SJCRH30 (cell line): ENCODE results near the gene DDX5. TPM values are rescaled to one million over a fixed set of nuclear protein-coding genes. Genes with fewer than 3 reads are reported as not detected.
A peak's percentile ranks its signal among the peaks of the same experiment; 100 is the strongest.
"Not testable (repeated sequence)": the region's sequence is repeated elsewhere in the genome, so short reads cannot be mapped to it uniquely, and the experiment has no call there.

Experiments used
- DNase-seq, 2 experiments: peaks; one replicate each; pipeline ENCODE4 v3.0.0-alpha.2; 2015 to 2020
- H3K27ac ChIP-seq: fragments of 250-450 bp; sonication (Bioruptor Pico); 2 replicates; pipeline ENCODE4 v1.5.1; 2020; ENCODE audit warnings: mild to moderate bottlenecking, moderate library complexity
- H3K27me3 ChIP-seq: fragments of 250-450 bp; sonication (Bioruptor Pico); 2 replicates; pipeline ENCODE4 v1.5.1; 2020; ENCODE audit warnings: mild to moderate bottlenecking, moderate library complexity
- H3K36me3 ChIP-seq: fragments of 250-450 bp; sonication (Bioruptor Pico); 2 replicates; pipeline ENCODE4 v1.5.1; 2020; ENCODE audit warnings: mild to moderate bottlenecking, moderate library complexity
- H3K4me1 ChIP-seq: fragments of 250-450 bp; sonication (Bioruptor Pico); 2 replicates; pipeline ENCODE4 v1.5.1; 2020; ENCODE audit warnings: mild to moderate bottlenecking, moderate library complexity
- H3K4me3 ChIP-seq: fragments of 250-450 bp; sonication (Bioruptor Pico); 2 replicates; pipeline ENCODE4 v1.5.1; 2020; ENCODE audit warnings: mild to moderate bottlenecking, moderate library complexity
- H3K9me3 ChIP-seq: fragments of 250-450 bp; sonication (Bioruptor Pico); replicated peaks from 2 replicates; pipeline ENCODE4 v1.5.1; 2020; ENCODE audit warnings: mild to moderate bottlenecking, moderate library complexity
- total RNA-seq: library from RNA; depleted of rRNA; stranded (reverse); fragments of >200 nt; shearing (Covaris generic); gene quantifications from 2 replicates; pipeline ENCODE4 v1.2.3, GENCODE V29; 2014

DDX5 gene
- total RNA-seq, 1 experiment from 2014 or later: 603 TPM

- no peaks in the 10 kb centered on the region for H3K9me3 ChIP-seq
- no peaks in the 10 kb centered on the region for H3K4me1 ChIP-seq
- no peak overlapping the region for H3K27ac ChIP-seq
- DNase-seq: no peak
- peaks cover 38% of the 10 kb centered on the region for H3K36me3 ChIP-seq
- no peak overlapping the region for H3K4me3 ChIP-seq
- H3K27me3 ChIP-seq: no peaks in the 10 kb centered on the region
Measured at GRCh38 chr17:64491994-64492393, 14.1 kb downstream of the DDX5 start.

GRCh38 chr17:64491034-64491860 is 14.8 kb downstream of the DDX5 start:
- peak; percentile 22 to 62 for DNase-seq
- Histone ChIP-seq H3K36me3 (peaks cover 41% of the 10 kb centered on the region), H3K4me3 (no peak overlapping the region)

GRCh38 chr17:64488301-64488700 is 17.8 kb downstream of the DDX5 start:
- H3K4me1 ChIP-seq: no peaks in the 10 kb centered on the region
- no peak overlapping the region for H3K4me3 ChIP-seq
- H3K27ac ChIP-seq: no peak overlapping the region
- H3K36me3 ChIP-seq: peaks cover 41% of the 10 kb centered on the region
- H3K27me3 ChIP-seq: no peaks in the 10 kb centered on the region
- no peaks in the 10 kb centered on the region for H3K9me3 ChIP-seq
- no peak for DNase-seq

More at GRCh38 chr17:64491034-64491860, 14.8 kb downstream of the DDX5 start:
- Histone ChIP-seq H3K4me1 (no peaks in the 10 kb centered on the region), H3K27ac (no peak overlapping the region), H3K9me3 (no peaks in the 10 kb centered on the region), H3K27me3 (no peaks in the 10 kb centered on the region)

- H3K4me1 ChIP-seq: no peaks in the 10 kb centered on the region
Measured at GRCh38 chr17:64484380-64484779, 21.7 kb downstream of the DDX5 start.

GRCh38 chr17:64480951-64481350 is 25.1 kb downstream of the DDX5 start:
- H3K27me3 ChIP-seq: no peaks in the 10 kb centered on the region
- peaks cover 29% of the 10 kb centered on the region for H3K36me3 ChIP-seq
- DNase-seq: no peak

More at GRCh38 chr17:64484380-64484779, 21.7 kb downstream of the DDX5 start:
- H3K27me3 ChIP-seq: no peaks in the 10 kb centered on the region
- H3K4me3 ChIP-seq: no peak overlapping the region
- no peak for DNase-seq
- no peak overlapping the region for H3K27ac ChIP-seq
- H3K36me3 ChIP-seq: peaks cover 29% of the 10 kb centered on the region
- no peaks in the 10 kb centered on the region for H3K9me3 ChIP-seq

GRCh38 chr17:64477849-64478248 is 28.2 kb downstream of the DDX5 start:
- H3K9me3 ChIP-seq: no peaks in the 10 kb centered on the region
- H3K4me3 ChIP-seq: no peak overlapping the region
- H3K36me3 ChIP-seq: peaks cover 26% of the 10 kb centered on the region
- no peak for DNase-seq
- no peaks in the 10 kb centered on the region for H3K4me1 ChIP-seq
- no peaks in the 10 kb centered on the region for H3K27me3 ChIP-seq
- H3K27ac ChIP-seq: no peak overlapping the region

More at GRCh38 chr17:64480951-64481350, 25.1 kb downstream of the DDX5 start:
- no peak overlapping the region for H3K4me3 ChIP-seq
- no peak overlapping the region for H3K27ac ChIP-seq
- no peaks in the 10 kb centered on the region for H3K4me1 ChIP-seq
- H3K9me3 ChIP-seq: no peaks in the 10 kb centered on the region

- Histone ChIP-seq H3K4me3 (no peak overlapping the region), H3K27me3 (no peaks in the 10 kb centered on the region), H3K9me3 (no peaks in the 10 kb centered on the region), H3K27ac (no peak overlapping the region), H3K4me1 (no peaks in the 10 kb centered on the region), H3K36me3 (peaks cover 3% of the 10 kb centered on the region)
- DNase-seq: no peak
Measured at GRCh38 chr17:64472564-64472963, 33.5 kb downstream of the DDX5 start.

- no peak for DNase-seq
- Histone ChIP-seq H3K27me3 (no peaks in the 10 kb centered on the region), H3K36me3 (no peaks in the 10 kb centered on the region; the same call in 1 of the 2 replicates), H3K4me1 (no peaks in the 10 kb centered on the region), H3K4me3 (no peak overlapping the region), H3K27ac (no peak overlapping the region), H3K9me3 (no peaks in the 10 kb centered on the region)
Measured at GRCh38 chr17:64471440-64471839, 34.6 kb downstream of the DDX5 start.

GRCh38 chr17:64470625-64471024 is 35.5 kb downstream of the DDX5 start:
- no peaks in the 10 kb centered on the region for H3K36me3 ChIP-seq
- no peak overlapping the region for H3K27ac ChIP-seq
- no peak for DNase-seq
- no peaks in the 10 kb centered on the region for H3K9me3 ChIP-seq
- H3K4me1 ChIP-seq: 0 out of 2 replicates have a peak, but pooled peaks cover 2% of the 10 kb centered on the region
- H3K27me3 ChIP-seq: no peaks in the 10 kb centered on the region
- H3K4me3 ChIP-seq: no peak overlapping the region

- not testable (repeated sequence) for DNase-seq, H3K36me3 ChIP-seq, H3K27ac ChIP-seq, H3K4me3 ChIP-seq, H3K4me1 ChIP-seq, H3K27me3 ChIP-seq, H3K9me3 ChIP-seq
Measured at GRCh38 chr17:64466834-64467233, 39.3 kb downstream of the DDX5 start.

GRCh38 chr17:64466019-64466735 is 39.9 kb downstream of the DDX5 start:
- Histone ChIP-seq H3K27me3 (no peaks in the 10 kb centered on the region), H3K36me3 (no peaks in the 10 kb centered on the region), H3K9me3 (no peaks in the 10 kb centered on the region), H3K27ac (no peak overlapping the region), H3K4me3 (no peak overlapping the region), H3K4me1 (0 out of 2 replicates have a peak, but pooled peaks cover 2% of the 10 kb centered on the region)
- DNase-seq: peak in 1 of 2 experiments; percentile 9

GRCh38 chr17:64461788-64462187 is 44.3 kb downstream of the DDX5 start:
- Histone ChIP-seq H3K36me3 (no peaks in the 10 kb centered on the region), H3K9me3 (no peaks in the 10 kb centered on the region), H3K4me3 (no peak overlapping the region), H3K27me3 (no peaks in the 10 kb centered on the region), H3K27ac (no peak overlapping the region), H3K4me1 (0 out of 2 replicates have a peak, but pooled peaks cover 2% of the 10 kb centered on the region)
- no peak for DNase-seq

- no peak for DNase-seq
Measured at GRCh38 chr17:64460955-64461354, 45.1 kb downstream of the DDX5 start.

GRCh38 chr17:64459818-64460217 is 46.3 kb downstream of the DDX5 start:
- H3K36me3 ChIP-seq, H3K27me3 ChIP-seq, H3K9me3 ChIP-seq, H3K27ac ChIP-seq, H3K4me3 ChIP-seq, DNase-seq, H3K4me1 ChIP-seq: not testable (repeated sequence)

More at GRCh38 chr17:64460955-64461354, 45.1 kb downstream of the DDX5 start:
- H3K36me3 ChIP-seq: no peaks in the 10 kb centered on the region
- H3K4me1 ChIP-seq: 0 out of 2 replicates have a peak, but pooled peaks cover under 1% of the 10 kb centered on the region
- H3K27ac ChIP-seq: no peak overlapping the region
- no peak overlapping the region for H3K4me3 ChIP-seq
- no peaks in the 10 kb centered on the region for H3K27me3 ChIP-seq
- no peaks in the 10 kb centered on the region for H3K9me3 ChIP-seq

GRCh38 chr17:64459284-64459747 is 46.8 kb downstream of the DDX5 start:
- H3K9me3 ChIP-seq: no peaks in the 10 kb centered on the region
- H3K4me3 ChIP-seq: no peak overlapping the region
- no peaks in the 10 kb centered on the region for H3K36me3 ChIP-seq
- DNase-seq: no peak
- no peaks in the 10 kb centered on the region for H3K27me3 ChIP-seq
- no peaks in the 10 kb centered on the region for H3K4me1 ChIP-seq
- H3K27ac ChIP-seq: no peak overlapping the region
